Measurements from ENCODE around the gene CD47.

DNA sequence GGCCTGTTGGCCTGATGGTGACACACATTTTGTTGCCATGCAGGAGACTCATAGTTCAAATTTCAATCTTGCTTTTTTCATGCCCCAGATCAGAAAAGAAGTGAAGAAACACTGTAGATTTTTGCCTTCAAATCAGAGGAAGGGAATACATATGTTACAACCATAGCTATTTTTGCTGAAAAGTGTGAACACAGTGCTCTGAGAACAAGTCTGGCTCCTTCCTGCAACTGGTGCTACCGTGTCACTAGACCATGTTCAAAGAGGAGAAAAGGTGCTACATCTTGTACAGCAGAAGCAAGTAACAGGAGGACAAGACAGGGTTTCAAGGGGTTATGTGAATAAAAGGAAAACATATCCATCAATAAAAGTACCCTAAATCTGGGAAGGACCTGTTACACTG is 44.6 kb downstream of the CD47 start:
- TF ChIP-seq, protein P1, sequence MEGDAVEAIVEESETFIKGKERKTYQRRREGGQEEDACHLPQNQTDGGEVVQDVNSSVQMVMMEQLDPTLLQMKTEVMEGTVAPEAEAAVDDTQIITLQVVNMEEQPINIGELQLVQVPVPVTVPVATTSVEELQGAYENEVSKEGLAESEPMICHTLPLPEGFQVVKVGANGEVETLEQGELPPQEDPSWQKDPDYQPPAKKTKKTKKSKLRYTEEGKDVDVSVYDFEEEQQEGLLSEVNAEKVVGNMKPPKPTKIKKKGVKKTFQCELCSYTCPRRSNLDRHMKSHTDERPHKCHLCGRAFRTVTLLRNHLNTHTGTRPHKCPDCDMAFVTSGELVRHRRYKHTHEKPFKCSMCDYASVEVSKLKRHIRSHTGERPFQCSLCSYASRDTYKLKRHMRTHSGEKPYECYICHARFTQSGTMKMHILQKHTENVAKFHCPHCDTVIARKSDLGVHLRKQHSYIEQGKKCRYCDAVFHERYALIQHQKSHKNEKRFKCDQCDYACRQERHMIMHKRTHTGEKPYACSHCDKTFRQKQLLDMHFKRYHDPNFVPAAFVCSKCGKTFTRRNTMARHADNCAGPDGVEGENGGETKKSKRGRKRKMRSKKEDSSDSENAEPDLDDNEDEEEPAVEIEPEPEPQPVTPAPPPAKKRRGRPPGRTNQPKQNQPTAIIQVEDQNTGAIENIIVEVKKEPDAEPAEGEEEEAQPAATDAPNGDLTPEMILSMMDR (IDR thresholded peaks at IDR 0.05; ENCODE audit: poor library complexity) = no peak
- TF ChIP-seq EZH2phosphoT487 (IDR thresholded peaks at IDR 0.05; ENCODE audit: low read depth, severe bottlenecking, unreplicated experiment) = no peak
- no peak for TF ChIP-seq EZH2 (IDR thresholded peaks at IDR 0.05; ENCODE audit: borderline replicate concordance)
